Epithelial cell of prostate (primary cell): ENCODE results near the gene MAML2.

Experiments
- DNase-seq: peaks from one replicate; pipeline ENCODE4 v3.0.0-alpha.2; 2011; ENCODE audit warnings: low read depth, low spot score
- H3K27ac ChIP-seq: fragments of 450-650 bp; 2 replicates; pipeline ENCODE4 v1.5.1; 2017; ENCODE audit warnings: mild to moderate bottlenecking

The MAML2 gene

DNA sequence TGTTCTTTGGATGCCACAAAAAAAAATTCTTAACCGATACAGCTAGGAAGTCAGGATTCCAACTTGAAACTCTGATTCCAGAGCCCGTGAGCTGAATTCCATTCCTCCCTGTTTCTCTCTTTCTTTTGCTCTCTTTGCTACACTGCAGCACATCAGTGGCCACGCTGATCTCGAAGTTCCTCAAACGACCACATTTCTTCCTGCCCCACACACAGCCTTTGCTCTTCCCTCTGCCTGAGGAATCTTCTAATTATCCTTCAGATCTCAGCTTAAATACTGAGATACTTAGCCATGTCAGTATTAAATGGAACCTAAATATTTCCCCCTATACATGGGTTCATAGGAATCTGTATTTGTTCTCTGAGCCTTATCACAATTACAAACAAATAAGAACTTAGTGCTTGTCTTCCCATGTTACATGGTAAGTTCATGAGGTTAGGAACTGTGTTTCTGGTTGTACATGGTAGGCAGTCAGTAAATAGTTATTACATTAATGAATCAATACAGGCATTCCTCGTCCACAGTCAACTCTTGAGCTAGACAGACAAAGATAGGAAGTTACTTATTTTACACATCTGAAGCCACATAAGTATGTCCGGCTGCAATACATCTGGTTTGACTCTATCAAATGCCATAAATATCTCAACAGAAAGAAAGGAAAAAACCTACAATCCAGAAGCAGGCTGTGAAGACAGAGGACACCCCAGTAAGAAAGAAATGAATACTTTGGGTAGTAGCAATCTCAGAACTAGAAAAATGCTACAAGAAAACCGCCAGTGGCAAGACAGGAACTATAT, 86.6 kb downstream of the MAML2 start:
- no peak for DNase-seq
- no peak overlapping the region for H3K27ac ChIP-seq

DNA sequence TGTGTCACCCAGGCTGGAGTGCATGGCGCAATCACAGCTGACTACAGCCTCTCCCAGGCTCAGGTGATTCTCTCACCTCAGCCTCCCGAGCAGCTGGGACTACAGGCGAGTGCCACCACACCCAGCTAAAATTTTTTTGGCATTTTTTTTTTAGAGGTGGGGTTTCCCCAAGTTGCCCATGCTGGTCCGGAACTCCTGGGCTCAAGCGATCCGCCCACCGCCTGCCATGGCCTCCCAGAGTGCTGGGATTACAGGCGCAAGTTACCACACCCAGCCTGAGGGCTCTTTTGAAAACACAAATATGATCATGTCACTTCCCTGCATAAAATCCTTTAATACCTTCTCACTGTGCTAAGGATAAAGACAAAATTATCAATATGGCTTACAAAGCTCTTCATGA, 88.1 kb downstream of the MAML2 start:
- DNase-seq, result no peak

DNA sequence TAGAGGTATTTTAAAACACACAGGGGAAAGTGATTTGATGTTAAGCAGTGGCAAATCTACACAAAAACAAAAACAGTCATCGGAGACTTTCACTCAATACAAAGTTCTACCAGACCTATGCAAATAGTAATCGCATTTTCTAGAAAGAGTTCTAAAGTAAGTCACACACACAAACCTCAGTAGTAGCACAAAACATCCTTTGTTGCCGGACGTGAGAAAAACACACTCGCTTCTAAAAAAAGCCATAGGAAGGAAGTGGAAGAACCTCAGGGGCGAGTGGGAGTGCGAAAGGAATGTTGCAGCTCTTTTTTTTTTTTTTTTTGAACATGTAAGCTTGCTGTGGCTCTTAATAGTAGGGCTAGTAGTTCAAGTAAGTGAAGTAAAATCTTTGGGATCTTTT, 88.9 kb downstream of the MAML2 start:
- H3K27ac ChIP-seq, result no peak overlapping the region
- DNase-seq, result no peak

More for the DNA sequence above, 88.1 kb downstream of the MAML2 start:
- H3K27ac ChIP-seq, result no peak overlapping the region

DNA sequence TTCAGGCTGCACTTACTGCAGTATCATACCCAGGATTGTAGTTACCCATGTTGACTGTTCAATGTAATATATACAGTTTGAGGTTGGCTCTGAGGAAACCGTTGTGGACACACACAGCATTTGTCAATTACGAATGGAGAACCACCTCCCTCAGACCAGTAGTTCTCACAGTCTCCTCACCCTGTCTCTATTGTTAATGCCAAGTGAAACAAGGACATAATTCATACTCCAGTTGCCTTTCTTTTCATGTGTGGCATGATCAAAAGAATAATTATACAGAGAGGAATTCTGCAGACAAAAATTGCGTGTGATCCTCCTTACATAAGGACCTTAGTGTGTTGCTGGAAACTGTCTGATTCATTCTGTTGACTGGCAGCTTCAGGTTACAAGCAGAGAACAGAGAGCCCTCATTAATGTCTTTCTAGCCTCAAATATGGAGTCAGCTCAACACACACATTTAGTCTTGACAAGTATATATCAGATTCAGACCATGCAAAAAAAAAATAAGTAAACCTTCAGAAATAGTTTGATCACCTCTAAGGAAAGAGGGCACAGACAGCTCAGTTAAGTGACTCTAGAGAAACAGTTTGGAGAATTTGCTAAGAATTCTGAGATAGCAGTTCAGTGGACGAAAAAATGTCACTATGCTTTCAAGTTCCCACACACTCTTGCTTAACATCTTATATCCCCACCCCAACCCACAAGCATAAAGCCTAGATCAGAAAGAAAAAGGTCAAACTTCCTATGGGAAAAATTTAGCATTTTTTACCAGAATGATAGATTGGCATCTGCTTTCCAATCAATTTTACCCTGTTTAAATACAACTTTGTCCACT, 96.1 kb downstream of the MAML2 start:
- DNase-seq, result no peak
- peak overlapping the region; percentile 50 for H3K27ac ChIP-seq

DNA sequence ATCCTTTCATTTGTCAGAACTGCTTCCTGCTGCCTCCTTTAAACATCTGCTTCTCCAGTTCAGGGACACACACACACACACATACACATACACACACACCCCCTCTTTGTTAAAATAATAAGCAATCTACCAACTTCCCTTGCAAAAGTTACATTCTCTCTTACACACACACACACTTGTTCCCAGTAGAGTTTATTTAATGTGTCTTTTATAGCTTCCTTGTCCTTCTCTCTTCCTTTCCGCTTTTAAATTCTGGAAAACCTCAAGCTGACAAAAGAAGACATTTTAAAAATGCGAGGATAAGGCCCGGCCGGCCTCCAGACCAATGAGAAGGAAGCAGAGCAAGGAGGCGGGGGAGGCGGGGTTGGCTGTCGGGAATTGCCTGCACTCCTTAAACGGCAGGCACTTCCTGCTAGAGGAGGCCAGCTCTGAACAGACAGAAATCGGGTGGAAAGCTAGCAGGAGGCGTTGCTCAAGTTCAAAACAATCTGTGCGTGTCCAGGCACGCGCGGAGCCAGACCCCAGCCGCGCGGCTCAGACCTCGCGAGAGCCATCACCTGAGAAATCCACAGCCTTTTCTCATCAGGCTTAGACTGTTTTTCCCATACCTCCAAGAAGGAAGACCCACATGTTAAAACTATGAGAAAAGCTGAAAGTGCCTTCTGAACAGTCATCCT, 99.9 kb downstream of the MAML2 start:
- peak; percentile 78 for DNase-seq
- peak overlapping the region; percentile 88 for H3K27ac ChIP-seq

DNA sequence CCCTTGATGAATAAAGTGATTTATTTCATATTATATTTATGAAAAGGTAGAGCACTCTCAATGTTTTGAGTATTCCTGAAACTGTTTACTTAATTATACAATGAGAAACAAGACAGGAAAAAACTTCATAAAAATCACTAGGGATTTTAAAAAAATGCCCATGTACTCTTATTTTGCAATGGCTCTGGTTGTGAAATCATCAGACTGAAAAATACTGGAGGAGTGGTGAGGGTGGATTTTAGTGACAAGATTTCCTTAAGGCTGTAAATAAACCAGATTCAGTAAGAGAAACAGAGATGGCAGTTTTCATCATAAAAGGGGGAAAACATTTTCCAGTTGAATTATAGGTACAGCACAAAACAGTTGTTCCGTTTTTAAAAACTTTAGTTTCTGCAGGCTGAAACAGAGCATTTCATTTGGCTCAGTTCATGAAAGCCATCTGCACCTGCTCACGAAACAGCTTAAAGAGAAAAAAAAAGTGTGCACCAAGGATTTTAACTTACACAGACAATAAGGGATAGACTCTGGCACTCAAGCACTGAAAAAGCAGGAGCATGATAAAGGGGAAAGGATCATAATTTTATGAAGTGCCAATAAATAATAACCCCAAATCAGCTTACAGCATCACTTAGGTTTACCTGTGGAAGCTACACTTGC, 100.7 kb downstream of the MAML2 start:
- peak overlapping the region; percentile 88 for H3K27ac ChIP-seq
- DNase-seq, result no peak

DNA sequence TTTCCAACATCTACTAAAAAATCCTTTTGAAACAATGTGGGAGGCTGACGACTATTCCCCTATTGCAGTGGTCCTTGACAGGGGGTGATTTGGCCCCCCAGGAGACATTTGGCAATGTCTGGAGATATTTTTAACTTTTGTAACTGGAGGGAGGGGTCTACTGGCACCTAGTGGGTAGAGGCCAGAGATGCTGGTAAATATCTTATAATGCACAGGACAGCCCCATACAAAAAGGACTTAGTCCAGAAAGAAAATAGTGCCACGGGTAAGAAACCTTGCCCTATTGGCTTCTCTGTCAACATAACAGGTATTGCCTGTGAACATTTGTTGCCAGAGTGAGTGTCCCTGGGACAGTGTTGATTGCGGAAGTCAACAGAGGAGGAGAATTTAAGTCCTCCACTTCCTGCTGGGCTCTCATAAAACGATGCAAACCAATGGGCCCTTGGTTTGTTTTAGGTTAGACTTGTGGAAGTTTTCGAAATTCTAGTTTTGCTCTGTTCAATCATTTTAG, 101.6 kb downstream of the MAML2 start:
- DNase-seq, result no peak
- H3K27ac ChIP-seq, result no peak overlapping the region

DNA sequence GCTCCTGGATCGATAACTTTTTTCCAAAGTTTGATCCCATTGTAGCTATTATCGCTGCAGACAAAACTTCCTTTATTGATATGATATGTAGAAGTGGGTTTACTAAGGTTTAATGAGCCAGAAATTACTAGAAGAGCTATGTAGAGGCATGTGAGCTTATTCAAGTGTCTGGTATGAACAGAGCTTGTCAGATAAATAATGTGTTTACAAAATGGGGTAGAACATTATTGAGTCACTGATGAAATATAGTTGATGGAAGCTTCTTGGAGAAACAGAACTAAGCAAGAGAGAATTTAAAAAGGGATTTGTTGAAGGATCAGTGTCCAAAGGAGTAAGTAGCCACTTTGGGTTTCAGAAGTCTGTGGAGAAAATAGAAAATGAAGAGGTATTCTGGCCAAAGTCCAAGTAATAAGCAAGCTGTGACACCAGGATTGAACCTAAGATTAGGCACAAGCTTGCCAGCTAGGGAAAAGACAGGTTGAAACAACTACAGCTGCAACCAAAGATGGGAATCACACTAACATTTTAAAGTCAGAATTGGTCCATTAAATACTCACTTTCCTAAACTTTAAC, 104.3 kb downstream of the MAML2 start:
- DNase-seq, result no peak
- peak overlapping the region; percentile 68 for H3K27ac ChIP-seq

DNA sequence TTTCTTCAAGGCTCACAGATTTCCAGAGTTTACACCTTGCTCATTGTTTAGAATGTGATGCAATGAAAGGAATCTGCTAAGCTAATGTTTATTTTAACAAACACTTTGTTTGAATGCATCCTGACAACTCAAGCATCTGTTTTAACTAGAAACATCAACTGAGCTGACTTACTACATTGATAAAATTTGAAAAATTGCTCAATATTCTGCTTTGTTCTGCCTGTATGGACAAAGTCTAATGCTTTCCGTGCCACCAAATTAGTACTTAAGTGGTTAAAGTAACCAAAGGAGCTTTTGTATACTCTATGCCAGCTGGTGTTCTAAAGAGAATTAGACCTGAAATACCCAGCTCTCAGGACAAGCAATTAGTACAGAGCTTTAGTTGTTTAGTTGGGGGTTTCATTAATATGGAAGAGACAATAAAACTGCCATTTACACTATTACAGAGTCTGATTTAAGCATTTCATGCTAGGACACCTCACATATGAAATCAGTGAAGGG, 105.2 kb downstream of the MAML2 start:
- peak overlapping the region; percentile 68 for H3K27ac ChIP-seq
- no peak for DNase-seq

DNA sequence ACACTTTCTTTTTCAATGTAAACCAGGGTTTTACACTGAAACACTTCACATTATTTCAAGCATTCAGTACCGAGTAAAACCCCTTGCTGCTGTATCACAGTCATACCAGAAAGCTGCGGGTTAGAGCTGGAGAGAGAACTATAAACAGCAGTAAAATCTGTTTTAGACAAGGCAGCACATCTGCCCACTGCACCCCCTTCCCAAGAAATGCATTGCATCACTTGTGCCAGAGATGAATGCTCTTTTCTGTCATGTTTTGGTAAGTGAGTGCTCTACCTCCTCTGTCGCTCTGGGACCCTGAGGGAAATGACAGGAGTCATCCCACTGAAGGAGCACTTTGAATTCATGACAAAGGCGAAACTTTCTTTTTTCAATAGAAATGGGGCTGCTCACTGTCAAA, 107.2 kb downstream of the MAML2 start:
- DNase-seq, result no peak
- no peak overlapping the region for H3K27ac ChIP-seq

DNA sequence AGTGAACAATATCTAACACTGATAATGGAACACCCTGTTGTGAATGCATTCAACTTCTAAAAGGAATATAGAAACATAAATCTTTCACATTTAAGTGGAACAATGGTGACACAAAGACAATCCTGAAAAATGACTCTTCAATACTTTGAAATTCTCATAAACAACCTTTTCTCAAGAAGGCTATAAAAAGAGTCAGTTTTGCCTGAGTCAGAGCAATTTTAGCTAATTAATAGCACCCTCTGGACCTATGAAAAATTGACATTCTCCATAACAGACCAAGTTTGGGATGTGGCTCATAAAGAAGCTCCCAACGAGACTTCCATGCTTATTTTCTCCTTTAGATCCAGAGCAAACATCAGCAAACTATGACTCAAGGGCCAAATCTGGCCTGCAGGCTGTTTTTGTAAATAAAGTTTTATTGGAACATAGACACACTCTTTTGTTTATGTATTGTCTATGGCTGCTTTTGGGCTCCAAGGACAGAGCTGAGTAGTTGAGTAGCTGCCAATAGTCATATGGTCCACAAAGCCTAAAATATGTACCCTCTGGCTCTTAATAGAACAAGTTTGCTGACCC, 108.0 kb downstream of the MAML2 start:
- no peak for DNase-seq
- H3K27ac ChIP-seq, result no peak overlapping the region

DNA sequence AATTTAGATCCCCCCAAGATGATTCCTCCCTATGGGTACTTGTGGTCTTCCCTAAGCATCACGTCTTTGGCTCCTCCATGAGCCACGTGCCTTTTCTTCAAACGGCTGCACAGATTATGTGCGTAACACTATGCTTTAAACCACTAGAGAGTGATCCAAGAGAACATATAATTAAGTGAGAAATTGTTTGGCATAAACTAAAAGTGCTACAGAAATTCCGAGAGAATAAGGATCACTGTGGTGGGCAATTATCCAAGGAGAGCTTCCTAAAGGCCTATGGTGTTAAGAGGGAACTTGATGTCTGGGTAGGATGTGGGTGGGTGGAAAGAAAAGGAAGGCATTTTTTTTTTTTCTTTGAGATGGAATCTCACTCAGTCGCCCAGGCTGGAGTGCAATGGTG, 110.9 kb downstream of the MAML2 start:
- no peak for DNase-seq
- H3K27ac ChIP-seq, result no peak overlapping the region

DNA sequence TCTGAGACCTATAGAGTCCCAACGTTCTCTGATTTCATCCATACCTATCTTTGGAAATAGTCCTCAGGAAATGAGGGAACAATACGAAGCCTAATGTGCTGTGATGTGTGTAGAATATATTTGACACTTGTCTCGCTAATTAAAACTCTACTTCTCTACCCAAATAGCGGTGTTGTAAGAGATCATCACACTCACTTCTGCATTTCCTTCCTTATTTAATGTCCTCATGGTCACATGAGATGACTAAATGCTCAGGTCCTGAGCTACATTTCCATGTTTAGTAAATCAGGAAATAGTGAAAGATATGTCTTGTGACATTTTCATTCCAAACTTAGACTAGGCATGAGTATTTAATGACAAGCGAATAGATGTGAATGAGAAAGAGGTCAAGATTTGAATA, 112.3 kb downstream of the MAML2 start:
- H3K27ac ChIP-seq, result no peak overlapping the region
- DNase-seq, result no peak

DNA sequence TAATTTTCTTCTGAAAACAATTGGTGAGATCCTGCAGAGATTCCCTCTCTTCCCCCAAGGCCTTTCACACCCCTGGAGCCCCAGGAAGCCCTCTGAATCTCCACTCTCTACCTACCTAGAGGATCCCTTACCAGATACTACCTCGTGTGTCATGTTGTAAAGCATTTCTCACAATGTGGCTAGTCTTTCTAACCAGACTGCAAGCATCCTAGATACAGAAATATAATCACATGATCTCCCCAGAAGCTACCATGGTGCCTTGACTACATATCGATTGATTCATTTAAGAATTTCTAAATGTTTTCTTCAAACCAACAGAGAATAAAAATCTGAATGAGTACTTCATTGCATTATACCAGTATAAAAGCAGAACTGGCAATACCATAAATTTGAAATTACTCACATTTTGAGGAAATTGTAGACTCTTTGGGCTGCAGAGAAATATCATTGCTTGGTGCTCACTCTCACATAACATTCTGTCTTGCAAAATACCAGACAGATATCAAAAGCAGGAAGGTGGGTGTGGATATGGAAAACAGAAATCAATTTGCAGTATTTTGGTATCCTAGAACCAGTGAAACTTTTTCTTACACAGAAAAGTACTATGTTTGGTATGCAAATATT, 113.5 kb downstream of the MAML2 start:
- H3K27ac ChIP-seq, result peak overlapping the region; percentile 91
- DNase-seq, result no peak

DNA sequence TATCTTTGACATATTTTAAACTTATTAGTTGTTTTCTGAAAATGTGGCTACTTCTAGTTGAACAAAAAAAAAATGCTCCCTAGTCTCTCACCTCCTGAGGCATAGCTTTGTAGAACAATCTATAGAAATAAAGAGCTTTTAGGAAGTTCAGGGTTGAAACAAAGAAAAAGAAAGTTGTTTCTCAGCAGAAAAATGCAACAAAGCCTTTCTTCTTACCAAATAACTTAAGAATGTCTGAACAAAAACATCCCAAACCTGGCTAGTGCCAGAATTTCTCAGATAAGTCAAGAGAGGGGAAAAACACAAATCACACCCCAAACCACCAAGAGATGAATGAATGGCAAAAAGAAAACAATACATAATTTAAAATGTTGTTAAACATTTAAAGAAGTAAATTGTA, 114.1 kb downstream of the MAML2 start:
- peak overlapping the region; percentile 91 for H3K27ac ChIP-seq
- no peak for DNase-seq

DNA sequence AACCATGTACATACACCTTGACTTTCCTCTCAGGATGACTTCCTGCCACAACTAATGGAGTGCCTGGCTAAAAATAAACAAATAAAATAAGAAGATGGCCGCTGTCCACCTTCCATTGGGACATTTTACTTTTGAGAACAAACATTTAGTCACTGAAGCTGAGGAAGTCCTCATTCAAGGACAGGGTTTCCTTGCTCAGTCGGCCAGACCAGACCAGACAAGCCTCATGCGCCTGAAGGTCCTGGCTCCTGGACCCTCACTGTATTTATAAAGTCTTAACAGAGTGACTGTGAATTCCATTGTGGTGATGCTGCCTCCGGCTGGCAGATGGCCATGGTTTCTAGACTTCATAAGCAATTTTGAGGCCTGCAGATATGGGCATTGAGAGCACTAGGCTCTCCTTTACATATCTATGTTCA, 114.5 kb downstream of the MAML2 start:
- H3K27ac ChIP-seq, result peak overlapping the region; percentile 91
- peak; percentile 41 for DNase-seq

DNA sequence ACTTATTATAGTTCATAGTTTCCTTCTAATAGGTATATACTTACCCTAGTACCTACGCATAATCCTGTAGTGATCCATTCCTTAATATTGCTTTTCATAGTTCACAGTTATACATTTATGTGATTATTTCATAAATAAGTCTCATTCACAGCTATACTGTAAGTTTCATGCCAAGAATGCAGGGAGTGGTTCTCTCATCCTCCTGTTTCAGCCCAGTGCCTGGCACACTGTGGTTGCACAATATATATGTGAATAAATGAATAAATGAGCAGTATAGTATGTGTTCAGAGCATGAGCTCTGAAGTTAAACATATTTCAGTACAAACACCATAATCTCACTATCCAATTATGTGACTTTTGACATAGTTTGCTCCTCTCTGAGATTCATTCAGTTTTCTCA, 115.8 kb downstream of the MAML2 start:
- no peak for DNase-seq
- H3K27ac ChIP-seq, result peak overlapping the region; percentile 91

DNA sequence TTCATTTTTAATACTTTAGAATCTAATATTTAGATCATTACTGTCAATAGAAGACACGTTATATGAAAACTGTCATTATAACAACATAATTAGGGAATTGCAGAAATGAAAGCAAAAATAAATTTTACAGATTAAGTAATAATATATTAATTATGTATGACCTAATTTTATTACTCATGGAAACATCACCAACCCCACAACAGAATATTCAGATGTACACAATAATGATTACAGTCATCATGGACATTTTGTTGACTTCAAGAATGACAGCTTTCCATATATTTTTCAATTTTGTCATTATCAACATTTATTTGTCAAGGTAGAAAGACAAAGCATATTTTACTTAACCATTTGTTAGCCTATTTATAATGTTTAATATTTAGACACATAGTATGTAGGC, 119.9 kb downstream of the MAML2 start:
- H3K27ac ChIP-seq, result no peak overlapping the region
- no peak for DNase-seq

DNA sequence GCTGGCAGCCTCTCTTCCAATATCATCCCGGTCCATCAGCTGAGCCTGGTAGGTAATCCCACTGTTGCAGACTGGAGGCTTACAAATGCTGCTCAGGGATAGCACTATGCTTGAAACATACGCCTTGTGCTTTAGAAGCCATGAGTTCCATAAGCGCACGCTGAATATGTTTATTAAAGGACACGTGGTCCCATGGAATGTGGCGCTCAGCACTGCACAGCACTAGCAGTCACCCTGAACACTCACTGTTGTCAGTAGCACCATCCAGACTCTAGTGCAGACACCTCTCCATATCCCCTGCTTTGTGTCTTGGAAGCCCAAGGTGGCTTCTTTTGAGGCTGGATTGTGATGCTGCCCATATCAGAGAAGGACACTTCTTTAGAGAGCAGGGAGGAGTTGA, 120.9 kb downstream of the MAML2 start:
- no peak overlapping the region for H3K27ac ChIP-seq
- no peak for DNase-seq
